Endothelial cell of umbilical vein (primary cell): ENCODE measurements around the gene PDCD2. TPM values are rescaled to one million over a fixed set of nuclear protein-coding genes. Genes with fewer than 3 reads are reported as not detected.

Experiments used
- BruUV-seq: library from RNA; stranded (reverse); fragments of 400-500 nt; replicated peaks from 2 replicates; lab custom pipeline; 2021; lab: Mats Ljungman, UMichigan
- CTCF ChIA-PET: fragments of 300-600, 350-600 bp; sonication (Branson Sonifier 250); formaldehyde crosslinking; loops from one replicate; lab custom pipeline; 2021; ENCODE audit warnings: antibody characterized with exemption, inconsistent platforms; lab: Charles Lee
- POLR2A ChIA-PET: fragments of 300-600, 350-600 bp; sonication (Branson Sonifier 250); formaldehyde crosslinking; loops from one replicate; lab custom pipeline; 2021; ENCODE audit warnings: antibody characterized with exemption, inconsistent platforms; lab: Charles Lee
- DNase-seq: peaks from one replicate; pipeline ENCODE4 v3.0.0-alpha.2; 2011; ENCODE audit warnings: low read depth, low spot score
- FAIRE-seq: peaks from 2 replicates; lab custom pipeline; 2011; peaks lifted over from hg19 to GRCh38; lab: Jason Lieb, UNC
- H2AFZ ChIP-seq: 2 replicates; pipeline ENCODE4 v1.6.0; 2012; ENCODE audit warnings: low read depth, low read length, control low read depth, inconsistent platforms
- H3K27ac ChIP-seq: 2 replicates; pipeline ENCODE4 v1.5.1; 2011; ENCODE audit warnings: low read depth, mild to moderate bottlenecking, control low read depth, low read length, moderate library complexity; ENCODE audit not compliant: insufficient read depth
- H3K27me3 ChIP-seq, 2 experiments: 2 replicates each; pipeline versions ENCODE4 v1.6.0 to v1.6.1; 2011; ENCODE audit warnings: low read length in 2 of 2, mixed read lengths in 1 of 2; ENCODE audit not compliant: control insufficient read depth in 2 of 2, insufficient read depth in 2 of 2
- H3K36me3 ChIP-seq, 2 experiments: 2 replicates in 1 of 2; 3 replicates in 1 of 2; pipeline ENCODE4 v1.5.1; 2011; ENCODE audit warnings: low read length in 2 of 2, mild to moderate bottlenecking in 1 of 2, moderate library complexity in 1 of 2; ENCODE audit not compliant: control insufficient read depth in 2 of 2, insufficient read depth in 2 of 2; ENCODE audit errors: extremely low read depth in 1 of 2
- H3K4me1 ChIP-seq: 3 replicates; pipeline ENCODE4 v1.5.1; 2011; ENCODE audit warnings: mild to moderate bottlenecking, low read length; ENCODE audit not compliant: control insufficient read depth, insufficient read depth; ENCODE audit errors: extremely low read depth
- H3K4me2 ChIP-seq: 2 replicates; pipeline ENCODE4 v1.6.1; 2011; ENCODE audit warnings: low read length, control low read depth, mixed read lengths; ENCODE audit not compliant: insufficient read depth
- H3K4me3 ChIP-seq, 3 experiments: fragments of 200-600 bp in 1 of 3; sonication (generic), shearing (Covaris generic) in 1 of 3; replicated peaks in 1 of 3; 2 replicates each; pipeline ENCODE4 v1.5.1; 2011 to 2016; ENCODE audit warnings: control low read depth in 3 of 3, low read length in 3 of 3, mild to moderate bottlenecking in 2 of 3, inconsistent platforms in 1 of 3, low read depth in 1 of 3, moderate library complexity in 1 of 3; ENCODE audit not compliant: insufficient read depth in 1 of 3
- H3K79me2 ChIP-seq: 2 replicates; pipeline ENCODE4 v1.6.0; 2012; ENCODE audit warnings: low read length, inconsistent platforms; ENCODE audit not compliant: control insufficient read depth, insufficient read depth
- H3K9ac ChIP-seq: replicated peaks from 2 replicates; pipeline ENCODE3; 2011; ENCODE audit warnings: low read length, control low read depth; ENCODE audit not compliant: insufficient read depth; ENCODE audit errors: extremely low read depth
- H3K9me1 ChIP-seq: replicated peaks from 3 replicates; pipeline ENCODE4 v1.6.0; 2011; ENCODE audit warnings: mild to moderate bottlenecking, low read length; ENCODE audit not compliant: control insufficient read depth, insufficient read depth; ENCODE audit errors: extremely low read depth
- H3K9me3 ChIP-seq: replicated peaks from 2 replicates; pipeline ENCODE4 v1.5.1; 2012; ENCODE audit warnings: low read length, inconsistent platforms; ENCODE audit not compliant: control insufficient read depth, insufficient read depth
- H4K20me1 ChIP-seq: replicated peaks from 2 replicates; pipeline ENCODE3; 2011; ENCODE audit warnings: mild to moderate bottlenecking, low read length; ENCODE audit not compliant: control insufficient read depth, insufficient read depth; ENCODE audit errors: extremely low read depth
- CTCF ChIP-seq, 2 donors: IDR thresholded peaks; 1 replicate in 1 of 2; 2 replicates in 1 of 2; pipeline ENCODE4 v1.5.1; 2011; ENCODE audit warnings: low read length in 2 of 2, mild to moderate bottlenecking in 2 of 2, moderate library complexity in 2 of 2, control low read depth in 1 of 2, inconsistent platforms in 1 of 2, low read depth in 1 of 2; ENCODE audit not compliant: insufficient read depth in 1 of 2; ENCODE audit errors: extremely low read depth in 1 of 2
- EZH2 ChIP-seq: IDR thresholded peaks from 2 replicates; pipeline ENCODE4 v1.6.1; 2012; ENCODE audit warnings: borderline replicate concordance, low read depth, mild to moderate bottlenecking, moderate library complexity, low read length, inconsistent platforms; ENCODE audit not compliant: severe bottlenecking
- FOS ChIP-seq: IDR thresholded peaks from 2 replicates; pipeline ENCODE4 v1.6.1; 2011; ENCODE audit warnings: mild to moderate bottlenecking, low read length, moderate library complexity, borderline replicate concordance; ENCODE audit not compliant: insufficient read depth
- GATA2 ChIP-seq: IDR thresholded peaks from 2 replicates; pipeline ENCODE4 v1.7.0; 2011; ENCODE audit warnings: low read depth, mild to moderate bottlenecking, moderate library complexity, mixed read lengths, low read length; ENCODE audit not compliant: insufficient read length, insufficient read depth
- JUN ChIP-seq: IDR thresholded peaks from 2 replicates; pipeline ENCODE4 v1.6.1; 2011; ENCODE audit warnings: borderline replicate concordance, low read depth; ENCODE audit not compliant: insufficient read length, insufficient read depth
- MAX ChIP-seq: IDR thresholded peaks from 2 replicates; pipeline ENCODE4 v1.6.1; 2011; ENCODE audit not compliant: insufficient read depth, insufficient read length
- MYC ChIP-seq: IDR thresholded peaks from one replicate; pipeline ENCODE4 v1.6.1; 2011; ENCODE audit warnings: mild to moderate bottlenecking, low read depth, low read length
- POLR2A ChIP-seq: IDR thresholded peaks from 2 replicates; pipeline ENCODE4 v1.6.1; 2012; ENCODE audit warnings: low read depth, mild to moderate bottlenecking, control low read depth, low read length
- POLR2AphosphoS5 ChIP-seq: IDR thresholded peaks from 2 replicates; pipeline ENCODE4 v1.6.1; 2012; ENCODE audit warnings: low read depth, mild to moderate bottlenecking, control low read depth, low read length, moderate library complexity; ENCODE audit not compliant: insufficient read depth
- dilution Hi-C: fragments of 300-500 bp; cut with MboI; formaldehyde crosslinking; loops from one replicate; pipeline ENCODE4 v1.15.0; 2019; ENCODE audit warnings: low sequenced_read_pairs; ENCODE audit not compliant: extremely low pct_ligation_motif_present
- intact Hi-C: fragments of 100-400 bp; cut with micrococcal nuclease; formaldehyde crosslinking; loops from one replicate; pipeline ENCODE4 v1.10.0; 2022
- polyA plus RNA-seq, 4 experiments: library from polyadenylated mRNA; depleted of rRNA in 3 of 4; stranded (reverse) in 3 of 4; unstranded in 1 of 4; fragments of >200 nt; gene quantifications; 2 replicates each; pipeline versions ENCODE4 v1.2.1 to v1.2.3, GENCODE V29; 2011 to 2012; ENCODE audit warnings: missing spikeins in 1 of 4
- total RNA-seq: library from RNA; stranded (reverse); gene quantifications from 2 replicates; pipeline ENCODE4 v1.2.3, GENCODE V29; 2021

PDCD2 gene
- total and polyA plus RNA-seq, 2 donors (not counting 3 experiments of a cell fraction or from before 2014, with no cell fraction given) = 53.9 to 67.8 TPM

- Histone ChIP-seq H2AFZ (no peak overlapping the region), H3K36me3 (no peaks in the 10 kb centered on the region), H3K4me2 (no peak overlapping the region), H3K9me3 (no peaks in the 10 kb centered on the region), H3K27me3 (peaks cover 0 to 2% of the 10 kb centered on the region in 2 experiments), H3K27ac (no peak overlapping the region), H4K20me1 (no peaks in the 10 kb centered on the region), H3K4me1 (no peaks in the 10 kb centered on the region), H3K9ac (no peak overlapping the region), H3K4me3 (no peak overlapping the region), H3K9me1 (no peaks in the 10 kb centered on the region), H3K79me2 (no peaks in the 10 kb centered on the region)
- no peak for DNase-seq
- TF ChIP-seq POLR2A (no peak), MAX (no peak), POLR2AphosphoS5 (no peak), MYC (no peak), EZH2 (no peak), GATA2 (no peak), FOS (no peak), CTCF (IDR thresholded peaks at IDR 0.05; ENCODE audit: extremely low read depth in 1 of 2, insufficient read depth in 1 of 2, low read depth in 1 of 2, low read length in 2 of 2) (no peak), JUN (no peak)
- POLR2A ChIA-PET = no interaction called here
- FAIRE-seq = no peak
- intact Hi-C loops (no loop called here), dilution Hi-C loops (no loop called here)
- no TSS peak for BruUV-seq
- CTCF ChIA-PET = no interaction called here
These were observed 12.0 kb upstream of the PDCD2 start for GRCh38 chr6:170596426-170596825.
